ENCODE measurements around the gene LY6G6F.

- TF ChIP-seq CTCF (IDR thresholded peaks at IDR 0.05) (no peak), EP300 (IDR thresholded peaks at IDR 0.05) (no peak)
Measured at GRCh38 chr6:31749301-31750036, 42.8 kb downstream of the LY6G6F start.
